Transverse colon (tissue), 4 donors: ENCODE data around the gene NMRK2. TPM values are rescaled to one million over a fixed set of nuclear protein-coding genes. Genes with fewer than 3 reads are reported as not detected.
"Not testable (repeated sequence)": the region's sequence is repeated elsewhere in the genome, so short reads cannot be mapped to it uniquely, and the experiment has no call there.

Experiments
- DNase-seq: peaks from one replicate; pipeline ENCODE4 v3.0.0-alpha.2; 2019
- H3K27ac ChIP-seq, 4 donors: fragments of 200-600 bp; sonication (generic); 2 replicates each; pipeline ENCODE4 v1.5.1; 2016 to 2018; ENCODE audit warnings: inconsistent platforms in 4 of 4
- H3K27me3 ChIP-seq: fragments of 200-600 bp; sonication (generic); 2 replicates; pipeline ENCODE4 v1.5.1; 2017; ENCODE audit warnings: inconsistent platforms
- H3K36me3 ChIP-seq, 4 donors: fragments of 200-600 bp; sonication (generic); 2 replicates each; pipeline ENCODE4 v1.5.1; 2017 to 2019; ENCODE audit warnings: inconsistent platforms in 4 of 4
- H3K4me1 ChIP-seq, 4 donors: fragments of 200-600 bp; sonication (generic); 2 replicates each; pipeline ENCODE4 v1.5.1; 2017 to 2020; ENCODE audit warnings: inconsistent platforms in 4 of 4
- H3K4me3 ChIP-seq, 4 donors: fragments of 200-600 bp; sonication (generic); 1 replicate in 1 of 4; 2 replicates in 3 of 4; pipeline versions ENCODE4 v1.5.1 to v1.6.1; 2017 to 2019; ENCODE audit warnings: inconsistent platforms in 4 of 4
- H3K9me3 ChIP-seq, 2 donors: fragments of 200-600 bp; sonication (generic); 2 replicates each; pipeline ENCODE4 v1.5.1; 2017 to 2019; ENCODE audit warnings: inconsistent platforms in 2 of 2
- CTCF ChIP-seq, 5 experiments: fragments of 200-600 bp in 3 of 5; fragments of 450-650 bp in 2 of 5; sonication (generic) in 3 of 5; IDR thresholded peaks; 1 replicate in 2 of 5; 2 replicates in 3 of 5; pipeline ENCODE4 v1.5.1; 2016 to 2017; ENCODE audit warnings: antibody characterized with exemption in 5 of 5, inconsistent platforms in 3 of 5, mild to moderate bottlenecking in 2 of 5, moderate library complexity in 1 of 5
- EP300 ChIP-seq: sonication (generic); formaldehyde crosslinking; IDR thresholded peaks from one replicate; pipeline ENCODE4 v1.6.1; 2017; ENCODE audit warnings: antibody characterized with exemption, low read depth
- POLR2A ChIP-seq: fragments of 450-650 bp; IDR thresholded peaks from one replicate; pipeline ENCODE4 v1.6.1; 2016; ENCODE audit warnings: antibody characterized with exemption, mild to moderate bottlenecking, moderate library complexity
- POLR2AphosphoS5 ChIP-seq, 3 donors: sonication (generic); formaldehyde crosslinking; IDR thresholded peaks; one replicate each; pipeline ENCODE4 v1.6.1; 2016; ENCODE audit warnings: antibody characterized with exemption in 3 of 3
- WGBS, 2 donors: methylation state at CpG; one replicate each; pipeline ENCODE4 v1.1.5; 2018; ENCODE audit warnings: low coverage in 1 of 2; 5-methylcytosine and 5-hydroxymethylcytosine counted together
- in situ Hi-C, 4 donors: fragments of 200-750 bp; cut with MboI; loops; one replicate each; pipeline versions ENCODE4 v1.15.0 to v1.15.1; 2017; ENCODE audit warnings: low sequenced_read_pairs in 3 of 4, low pct_ligation_motif_present in 1 of 4, low pct_unique_long_range_greater_than_20kb in 1 of 4
- intact Hi-C: fragments of 100-400 bp; cut with DNase I; formaldehyde crosslinking; loops from one replicate; pipeline ENCODE4 v1.15.1; 2023; ENCODE audit warnings: low total_unique reads
- total RNA-seq, 4 donors: library from RNA; depleted of rRNA; stranded (reverse); fragments of >200 nt; gene quantifications; one replicate each; pipeline ENCODE4 v1.1.0, GENCODE V29; 2016

NMRK2 gene
- total RNA-seq, 4 donors from 2014 or later = 0.41 TPM; not detected in 3

- Histone ChIP-seq H3K27ac (no peak overlapping the region), H3K4me1 (no peaks in the 10 kb centered on the region), H3K36me3 (no peaks in the 10 kb centered on the region), H3K27me3 (no peaks in the 10 kb centered on the region), H3K9me3 (no peaks in the 10 kb centered on the region), H3K4me3 (no peak overlapping the region)
- no peak for TF ChIP-seq POLR2AphosphoS5 (IDR thresholded peaks at IDR 0.05)
- TF ChIP-seq POLR2A = no peak
- TF ChIP-seq CTCF (IDR thresholded peaks at IDR 0.05) = no peak
- no peak for TF ChIP-seq EP300
- no peak for DNase-seq
- in situ Hi-C loops (no loop called here), intact Hi-C loops (no loop called here)
- 73% methylated on average over 8 of the region's 8 CpGs; no CpG with 5 or more reads in 1 of the 2 donors for WGBS, 2 donors
Measured at GRCh38 chr19:3942790-3943409, 10.0 kb downstream of the NMRK2 start.

- Histone ChIP-seq H3K27me3 (no peaks in the 10 kb centered on the region), H3K36me3 (no peaks in the 10 kb centered on the region), H3K27ac (no peak overlapping the region), H3K4me1 (no peaks in the 10 kb centered on the region), H3K9me3 (no peaks in the 10 kb centered on the region), H3K4me3 (no peak overlapping the region)
- DNase-seq = no peak
- TF ChIP-seq EP300 = no peak
- TF ChIP-seq POLR2AphosphoS5 (IDR thresholded peaks at IDR 0.05) = no peak
- TF ChIP-seq CTCF (IDR thresholded peaks at IDR 0.05) = no peak
- TF ChIP-seq POLR2A = no peak
- in situ Hi-C loops = no loop called here
- intact Hi-C loops = no loop called here
- WGBS, 2 donors = 78 to 84% methylated on average over 7 to 11 of the region's 11 CpGs
Measured at GRCh38 chr19:3944018-3944721, 11.3 kb downstream of the NMRK2 start.

GRCh38 chr19:3945838-3946237 lies 13.0 kb downstream of the NMRK2 start:
- Histone ChIP-seq H3K4me1 (peaks cover 3 to 5% (median 5%) of the 10 kb centered on the region in 4 donors), H3K4me3 (no peak overlapping the region), H3K27ac (no peak overlapping the region), H3K27me3 (no peaks in the 10 kb centered on the region), H3K36me3 (no peaks in the 10 kb centered on the region), H3K9me3 (no peaks in the 10 kb centered on the region)
- in situ Hi-C loops = no loop called here
- WGBS, 2 donors = 43% methylated on average over 2 of the region's 2 CpGs; no CpG with 5 or more reads in 1 of the 2 donors
- TF ChIP-seq POLR2AphosphoS5 (IDR thresholded peaks at IDR 0.05) (no peak), POLR2A (no peak), CTCF (IDR thresholded peaks at IDR 0.05) (no peak), EP300 (no peak)
- DNase-seq = no peak
- intact Hi-C loops = no loop called here

GRCh38 chr19:3947316-3947933 lies 14.6 kb downstream of the NMRK2 start:
- H3K27me3 ChIP-seq, H3K4me3 ChIP-seq, DNase-seq, H3K27ac ChIP-seq, intact Hi-C loops, in situ Hi-C loops, H3K36me3 ChIP-seq, H3K9me3 ChIP-seq: not testable (repeated sequence)
- peaks cover 4 to 19% (median 16%) of the 10 kb centered on the region in 4 donors for H3K4me1 ChIP-seq
- whole genome bisulfite sequencing, 2 donors = 83 to 86% methylated on average over 2 to 15 of the region's 15 CpGs
